ENCODE results near the gene EPHA3. TPM values are rescaled to one million over a fixed set of nuclear protein-coding genes. Genes with fewer than 3 reads are reported as not detected.

The EPHA3 gene
- total and polyA plus RNA-seq, 2 donors (not counting 1 experiment from before 2014, with no cell fraction given) = 0.23 to 0.99 TPM

- Histone ChIP-seq H3K4me2 (ENCODE audit: extremely low read depth, insufficient read depth, low read length) (no peak overlapping the region), H3K9ac (ENCODE audit: insufficient read depth, low read length) (no peak overlapping the region), H2AFZ (ENCODE audit: low read length) (no peak overlapping the region), H3K4me1 (ENCODE audit: control insufficient read depth, extremely low read depth, insufficient read depth, low read length) (no peaks in the 10 kb centered on the region), H4K20me1 (ENCODE audit: control insufficient read depth, extremely low read depth, insufficient read depth, low read length) (no peaks in the 10 kb centered on the region), H3K27ac (ENCODE audit: insufficient read depth, low read length) (no peak overlapping the region), H3K27me3 (ENCODE audit: control insufficient read depth, insufficient read depth, low read length) (no peaks in the 10 kb centered on the region), H3K4me3 (replicated peaks in 1 of 4; ENCODE audit: control extremely low read depth in 1 of 4, insufficient read depth in 1 of 4, low read depth in 3 of 4, low read length in 4 of 4) (no peak overlapping the region), H3K9me3 (ENCODE audit: control insufficient read depth, insufficient read depth, low read depth, low read length) (no peaks in the 10 kb centered on the region), H3K36me3 (ENCODE audit: control insufficient read depth, insufficient read depth, low read length) (no peaks in the 10 kb centered on the region), H3K79me2 (ENCODE audit: control insufficient read depth, insufficient read depth, low read length) (no peaks in the 10 kb centered on the region)
- no peak for DNase-seq (ENCODE audit: low read depth in 2 of 2)
- no peak for TF ChIP-seq EZH2 (IDR thresholded peaks at IDR 0.05; ENCODE audit: low read length, missing control alignments)
- TF ChIP-seq, protein P1, sequence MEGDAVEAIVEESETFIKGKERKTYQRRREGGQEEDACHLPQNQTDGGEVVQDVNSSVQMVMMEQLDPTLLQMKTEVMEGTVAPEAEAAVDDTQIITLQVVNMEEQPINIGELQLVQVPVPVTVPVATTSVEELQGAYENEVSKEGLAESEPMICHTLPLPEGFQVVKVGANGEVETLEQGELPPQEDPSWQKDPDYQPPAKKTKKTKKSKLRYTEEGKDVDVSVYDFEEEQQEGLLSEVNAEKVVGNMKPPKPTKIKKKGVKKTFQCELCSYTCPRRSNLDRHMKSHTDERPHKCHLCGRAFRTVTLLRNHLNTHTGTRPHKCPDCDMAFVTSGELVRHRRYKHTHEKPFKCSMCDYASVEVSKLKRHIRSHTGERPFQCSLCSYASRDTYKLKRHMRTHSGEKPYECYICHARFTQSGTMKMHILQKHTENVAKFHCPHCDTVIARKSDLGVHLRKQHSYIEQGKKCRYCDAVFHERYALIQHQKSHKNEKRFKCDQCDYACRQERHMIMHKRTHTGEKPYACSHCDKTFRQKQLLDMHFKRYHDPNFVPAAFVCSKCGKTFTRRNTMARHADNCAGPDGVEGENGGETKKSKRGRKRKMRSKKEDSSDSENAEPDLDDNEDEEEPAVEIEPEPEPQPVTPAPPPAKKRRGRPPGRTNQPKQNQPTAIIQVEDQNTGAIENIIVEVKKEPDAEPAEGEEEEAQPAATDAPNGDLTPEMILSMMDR (conservative IDR thresholded peaks at IDR 0.05 in 1 of 2, IDR thresholded peaks at IDR 0.05 in 1 of 2; ENCODE audit: low read depth in 1 of 2, low read length in 2 of 2) = no peak
These were observed 204.7 kb downstream of the EPHA3 start for GRCh38 chr3:89312141-89312540.

DNA sequence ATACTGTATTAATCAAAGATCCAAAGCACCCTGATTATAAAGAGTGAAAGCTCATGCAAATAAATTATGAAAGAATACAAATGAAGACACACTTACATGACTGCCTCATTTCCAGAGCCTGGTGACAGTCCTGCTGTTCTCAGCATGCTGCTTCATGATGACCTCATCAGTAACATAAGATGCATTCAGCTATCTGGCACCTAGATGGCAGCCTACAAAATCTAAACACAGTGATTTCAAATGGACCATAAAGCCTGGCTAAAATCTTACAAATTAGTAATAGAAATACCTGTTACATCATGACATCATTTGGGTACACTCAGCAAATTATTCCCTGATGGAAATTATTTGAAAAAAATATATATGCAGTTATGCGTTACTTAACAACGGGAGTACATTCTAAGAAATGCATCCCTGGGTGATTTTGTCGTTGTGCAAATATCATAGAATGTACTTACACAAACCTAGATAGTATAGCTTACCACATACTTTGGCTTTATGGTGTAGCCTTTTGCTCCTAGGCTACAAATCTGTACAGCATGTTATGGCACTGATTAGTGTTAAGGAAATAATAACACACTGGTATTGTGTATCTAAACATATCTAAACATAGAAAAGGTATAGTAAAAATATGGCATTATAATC lies 207.2 kb downstream of the EPHA3 start:
- H3K9me3 ChIP-seq (ENCODE audit: control insufficient read depth, insufficient read depth, low read depth, low read length) = no peaks in the 10 kb centered on the region
- DNase-seq (ENCODE audit: low read depth in 2 of 2) = peak; percentile 58 to 71

GRCh38 chr3:89315750-89316470 lies 208.5 kb downstream of the EPHA3 start:
- H3K4me3 ChIP-seq (replicated peaks in 1 of 4; ENCODE audit: control extremely low read depth in 1 of 4, insufficient read depth in 1 of 4, low read depth in 3 of 4, low read length in 4 of 4) = no peak overlapping the region
- H3K27me3 ChIP-seq (ENCODE audit: control insufficient read depth, insufficient read depth, low read length) = no peaks in the 10 kb centered on the region
- TF ChIP-seq EZH2 (IDR thresholded peaks at IDR 0.05; ENCODE audit: low read length, missing control alignments) = no peak
- TF ChIP-seq, protein P1 (conservative IDR thresholded peaks at IDR 0.05 in 1 of 2, IDR thresholded peaks at IDR 0.05 in 1 of 2; ENCODE audit: low read depth in 1 of 2, low read length in 2 of 2) = no peak
- H3K4me1 ChIP-seq (ENCODE audit: control insufficient read depth, extremely low read depth, insufficient read depth, low read length) = no peaks in the 10 kb centered on the region
- no peaks in the 10 kb centered on the region for H3K79me2 ChIP-seq (ENCODE audit: control insufficient read depth, insufficient read depth, low read length)
- H3K36me3 ChIP-seq (ENCODE audit: control insufficient read depth, insufficient read depth, low read length) = no peaks in the 10 kb centered on the region
- H4K20me1 ChIP-seq (ENCODE audit: control insufficient read depth, extremely low read depth, insufficient read depth, low read length) = no peaks in the 10 kb centered on the region
- peak in 1 of 2 donors; percentile 75 for DNase-seq (ENCODE audit: low read depth in 2 of 2)
- no peak overlapping the region for H3K9ac ChIP-seq (ENCODE audit: insufficient read depth, low read length)
- no peak overlapping the region for H3K4me2 ChIP-seq (ENCODE audit: extremely low read depth, insufficient read depth, low read length)
- H2AFZ ChIP-seq (ENCODE audit: low read length) = no peak overlapping the region
- H3K9me3 ChIP-seq (ENCODE audit: control insufficient read depth, insufficient read depth, low read depth, low read length) = no peaks in the 10 kb centered on the region
- H3K27ac ChIP-seq (ENCODE audit: insufficient read depth, low read length) = no peak overlapping the region

More for the DNA sequence above, 207.2 kb downstream of the EPHA3 start:
- Histone ChIP-seq H3K4me2 (ENCODE audit: extremely low read depth, insufficient read depth, low read length) (no peak overlapping the region), H3K27me3 (ENCODE audit: control insufficient read depth, insufficient read depth, low read length) (no peaks in the 10 kb centered on the region), H3K4me1 (ENCODE audit: control insufficient read depth, extremely low read depth, insufficient read depth, low read length) (no peaks in the 10 kb centered on the region), H3K27ac (ENCODE audit: insufficient read depth, low read length) (no peak overlapping the region), H2AFZ (ENCODE audit: low read length) (no peak overlapping the region), H3K9ac (ENCODE audit: insufficient read depth, low read length) (no peak overlapping the region), H3K79me2 (ENCODE audit: control insufficient read depth, insufficient read depth, low read length) (no peaks in the 10 kb centered on the region), H3K4me3 (replicated peaks in 1 of 4; ENCODE audit: control extremely low read depth in 1 of 4, insufficient read depth in 1 of 4, low read depth in 3 of 4, low read length in 4 of 4) (no peak overlapping the region), H4K20me1 (ENCODE audit: control insufficient read depth, extremely low read depth, insufficient read depth, low read length) (no peaks in the 10 kb centered on the region), H3K36me3 (ENCODE audit: control insufficient read depth, insufficient read depth, low read length) (no peaks in the 10 kb centered on the region)
- TF ChIP-seq EZH2 (IDR thresholded peaks at IDR 0.05; ENCODE audit: low read length, missing control alignments) = no peak
- TF ChIP-seq, protein P1 (conservative IDR thresholded peaks at IDR 0.05 in 1 of 2, IDR thresholded peaks at IDR 0.05 in 1 of 2; ENCODE audit: low read depth in 1 of 2, low read length in 2 of 2) = peak in 1 of 2 donors; percentile 44

All from fibroblast of lung (primary cell).